Mucosa of descending colon (tissue), 3 donors: ENCODE data around the gene DND1. TPM values are rescaled to one million over a fixed set of nuclear protein-coding genes. Genes with fewer than 3 reads are reported as not detected.
"Not testable (repeated sequence)": the region's sequence is repeated elsewhere in the genome, so short reads cannot be mapped to it uniquely, and the experiment has no call there.

Experiments
- ATAC-seq: fragments of 200-7000 bp; cut with Tn5 transposase; one replicate; pipeline ENCODE4 v1.9.1; 2020; ENCODE audit warnings: mild to moderate bottlenecking, moderate library complexity
- DNase-seq, 3 donors: peaks; one replicate each; pipeline ENCODE4 v3.0.0-alpha.2; 2020
- H3K36me3 ChIP-seq: fragments of 200-600 bp; one replicate; pipeline ENCODE4 v1.8.0; 2021; ENCODE audit warnings: low read depth, mild to moderate bottlenecking
- H3K4me1 ChIP-seq: fragments of 200-600 bp; one replicate; pipeline ENCODE4 v1.8.0; 2021; ENCODE audit warnings: low read depth, mild to moderate bottlenecking
- H3K4me3 ChIP-seq: fragments of 200-600 bp; one replicate; pipeline ENCODE4 v1.8.0; 2021; ENCODE audit warnings: mild to moderate bottlenecking
- H3K9me3 ChIP-seq: fragments of 200-600 bp; one replicate; pipeline ENCODE4 v1.8.0; 2021; ENCODE audit warnings: mild to moderate bottlenecking
- intact Hi-C, 2 donors: fragments of 100-400 bp; cut with DNase I in 1 of 2; cut with micrococcal nuclease in 1 of 2; formaldehyde crosslinking; loops; one replicate each; pipeline versions ENCODE4 v1.11.0 to v1.11.1; 2022; cut with DNase I, micrococcal nuclease
- total RNA-seq, 3 donors: library from RNA; stranded (reverse); fragmentation: NEBNext Ultra II Directional in 2 of 3; extraction: Animal tissue kit (Norgen Biotek cat#: 25700) in 2 of 3; gene quantifications; one replicate each; pipeline versions ENCODE4 v1.2.1 to v1.2.4, GENCODE V29; 2021 to 2023
- TF ChIP-seq, protein P1 (sequence below): fragments of 200-600 bp; IDR thresholded peaks from one replicate; pipeline ENCODE4 v1.8.0; 2022; ENCODE audit warnings: antibody characterized with exemption, mild to moderate bottlenecking
- donor health status: DM: no; HTN: no; CAD: no; lungs with moderate emphysema.
- donor health status: DM: no; HTN: no; CAD: no.
- donor health status: DM: no; HTN: yes; CAD: no.

DND1 gene
- total RNA-seq, 3 donors from 2014 or later = 0.95 to 1.6 (median 1.1) TPM

DNA sequence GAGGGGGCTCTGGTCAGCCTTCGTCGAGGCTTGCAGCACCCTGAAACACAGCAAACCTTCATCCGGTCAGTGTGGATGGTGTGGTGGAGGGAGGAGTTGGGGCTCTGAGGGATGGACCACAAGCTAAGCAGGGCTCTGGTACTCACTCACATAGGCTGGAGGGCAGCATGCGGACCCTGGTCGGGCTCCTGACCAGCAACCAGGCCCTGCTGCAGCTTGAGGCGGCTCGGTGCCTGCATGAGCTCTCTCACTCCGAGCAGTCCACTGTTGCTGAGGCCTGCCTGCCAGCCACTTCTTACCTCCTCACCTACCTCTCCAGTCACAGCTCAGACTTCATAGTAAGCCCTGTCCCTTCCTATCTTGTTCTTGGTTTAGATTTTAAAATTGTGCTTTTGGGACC lies 31.7 kb downstream of the DND1 start:
- intact Hi-C loops = no loop called here

GRCh38 chr5:140639148-140639981 lies 34.0 kb downstream of the DND1 start, which contains the start of gene TMCO6:
TMCO6 (plus strand) TSS chr5:140639451; CDS start chr5:140639528, 77 bp downstream.
- peaks cover 12% of the 10 kb centered on the region for H3K4me1 ChIP-seq
- H3K4me3 ChIP-seq = peak within 1 kb of the TSS; percentile 59
- no peaks in the 10 kb centered on the region for H3K36me3 ChIP-seq
- DNase-seq (peak; percentile 99), ATAC-seq (peak; percentile 99)
- intact Hi-C loops = loop anchor here (10.0 kb wide), 2 partner anchors 75 to 95 kb away; partner anchors contain the start of genes APBB3 (in 1 of the 2), EIF4EBP3 (in 1 of the 2) and SLC35A4 (in 1 of the 2)
- TF ChIP-seq, protein P1, sequence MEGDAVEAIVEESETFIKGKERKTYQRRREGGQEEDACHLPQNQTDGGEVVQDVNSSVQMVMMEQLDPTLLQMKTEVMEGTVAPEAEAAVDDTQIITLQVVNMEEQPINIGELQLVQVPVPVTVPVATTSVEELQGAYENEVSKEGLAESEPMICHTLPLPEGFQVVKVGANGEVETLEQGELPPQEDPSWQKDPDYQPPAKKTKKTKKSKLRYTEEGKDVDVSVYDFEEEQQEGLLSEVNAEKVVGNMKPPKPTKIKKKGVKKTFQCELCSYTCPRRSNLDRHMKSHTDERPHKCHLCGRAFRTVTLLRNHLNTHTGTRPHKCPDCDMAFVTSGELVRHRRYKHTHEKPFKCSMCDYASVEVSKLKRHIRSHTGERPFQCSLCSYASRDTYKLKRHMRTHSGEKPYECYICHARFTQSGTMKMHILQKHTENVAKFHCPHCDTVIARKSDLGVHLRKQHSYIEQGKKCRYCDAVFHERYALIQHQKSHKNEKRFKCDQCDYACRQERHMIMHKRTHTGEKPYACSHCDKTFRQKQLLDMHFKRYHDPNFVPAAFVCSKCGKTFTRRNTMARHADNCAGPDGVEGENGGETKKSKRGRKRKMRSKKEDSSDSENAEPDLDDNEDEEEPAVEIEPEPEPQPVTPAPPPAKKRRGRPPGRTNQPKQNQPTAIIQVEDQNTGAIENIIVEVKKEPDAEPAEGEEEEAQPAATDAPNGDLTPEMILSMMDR = peak; percentile 62
- H3K9me3 ChIP-seq = no peaks in the 10 kb centered on the region

More for the DNA sequence above, 31.7 kb downstream of the DND1 start:
- H3K4me1 ChIP-seq = peaks cover 19% of the 10 kb centered on the region
- no peak for ATAC-seq
- no peak overlapping the region for H3K4me3 ChIP-seq
- DNase-seq = no peak
- TF ChIP-seq, protein P1 = no peak
- no peaks in the 10 kb centered on the region for H3K36me3 ChIP-seq
- no peaks in the 10 kb centered on the region for H3K9me3 ChIP-seq

DNA sequence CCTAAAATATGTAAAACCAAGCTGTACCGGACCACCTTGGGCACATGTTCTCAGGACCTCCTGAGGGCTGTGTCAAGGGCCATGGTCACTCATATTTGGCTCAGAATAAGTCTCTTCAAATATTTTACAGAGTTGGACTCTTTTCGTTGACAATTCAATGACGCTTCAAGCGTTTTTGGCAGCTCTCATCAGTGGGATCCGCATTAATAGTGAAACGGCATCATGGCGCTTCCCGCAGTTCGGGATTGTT lies 34.6 kb downstream of the DND1 start:
- H3K9me3 ChIP-seq, H3K36me3 ChIP-seq, ATAC-seq, DNase-seq: not testable (repeated sequence)
- intact Hi-C loops = loop anchor here (10.0 kb wide), 2 partner anchors 74 to 94 kb away; partner anchors contain the start of genes APBB3 (in 1 of the 2), EIF4EBP3 (in 1 of the 2) and SLC35A4 (in 1 of the 2)
- peaks cover 12% of the 10 kb centered on the region for H3K4me1 ChIP-seq
- H3K4me3 ChIP-seq = peak overlapping the region; percentile 59

DNA sequence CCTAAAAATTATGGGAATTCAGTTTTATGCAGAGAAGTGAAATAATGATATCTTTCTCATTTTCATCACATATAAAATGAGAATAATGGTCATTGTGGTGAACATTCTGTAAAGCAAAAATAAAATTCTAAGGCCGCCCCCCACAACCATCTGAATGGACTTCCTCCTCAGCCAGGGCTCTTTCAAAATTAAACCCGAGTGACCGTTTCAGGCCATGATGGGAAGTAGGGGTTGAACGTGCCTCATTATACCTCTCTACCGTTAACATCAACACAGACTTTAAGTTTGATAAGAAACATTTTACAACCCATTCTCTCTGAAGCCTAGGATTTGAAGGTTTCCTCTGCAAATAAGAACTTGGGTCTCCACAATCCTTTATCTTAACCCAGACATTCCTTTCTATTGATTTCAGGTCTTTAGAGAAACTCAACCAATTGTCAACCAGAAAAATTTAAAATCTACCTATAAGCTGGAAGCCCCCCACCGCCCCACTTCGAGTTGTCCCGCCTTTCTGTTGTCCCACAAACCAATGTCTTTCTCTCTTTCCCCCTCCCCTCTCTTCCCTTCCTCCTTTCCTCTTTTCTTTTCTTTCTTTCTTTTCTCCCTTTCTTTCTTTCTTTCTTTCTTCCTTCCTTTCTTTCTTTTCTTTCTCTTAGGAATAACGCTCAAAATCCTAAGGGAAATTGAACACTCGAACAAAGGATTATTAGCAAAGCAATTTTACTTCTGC lies 35.8 kb downstream of the DND1 start:
- Histone ChIP-seq H3K9me3 (no peaks in the 10 kb centered on the region), H3K4me3 (no peak overlapping the region), H3K36me3 (no peaks in the 10 kb centered on the region), H3K4me1 (peaks cover 16% of the 10 kb centered on the region)
- DNase-seq = no peak
- no peak for ATAC-seq
- intact Hi-C loops = loop anchor here (10.0 kb wide), 2 partner anchors 73 to 93 kb away; partner anchors contain the start of genes APBB3 (in 1 of the 2), EIF4EBP3 (in 1 of the 2) and SLC35A4 (in 1 of the 2)
- TF ChIP-seq, protein P1 = no peak

GRCh38 chr5:140635291-140636257 lies 37.8 kb downstream of the DND1 start:
- Histone ChIP-seq H3K36me3 (no peaks in the 10 kb centered on the region), H3K9me3 (no peaks in the 10 kb centered on the region), H3K4me1 (peaks cover 23% of the 10 kb centered on the region), H3K4me3 (no peak overlapping the region)
- intact Hi-C loops = loop anchor here (10.0 kb wide), 2 partner anchors 71 to 91 kb away; partner anchors contain the start of genes APBB3 (in 1 of the 2), EIF4EBP3 (in 1 of the 2) and SLC35A4 (in 1 of the 2)
- ATAC-seq (no peak), DNase-seq (no peak)
- TF ChIP-seq, protein P1 = peak; percentile 2
